GM13976 (cell line): ENCODE data around the gene CTNNA2.

Source experiments
- DNase-seq: peaks from one replicate; pipeline ENCODE4 v3.0.0; 2012; ENCODE audit warnings: low spot score
- CTCF ChIP-seq: IDR thresholded peaks from 2 replicates; pipeline ENCODE4 v1.5.1; 2012; ENCODE audit warnings: borderline replicate concordance, mild to moderate bottlenecking; ENCODE audit not compliant: insufficient read depth; ENCODE audit errors: extremely low read depth, missing control alignments, control extremely low read depth
- in situ Hi-C: fragments of 300-500 bp; cut with MboI; formaldehyde crosslinking; loops from one replicate; pipeline ENCODE4 v1.12.0; 2022; ENCODE audit warnings: low sequenced_read_pairs, mixed read lengths, inconsistent platforms; ENCODE audit not compliant: unreplicated experiment

CTNNA2 gene

GRCh38 chr2:79792090-79792489 lies 279.2 kb downstream of the CTNNA2 start:
- in situ Hi-C loops = no loop called here
- no peak for DNase-seq
- TF ChIP-seq CTCF = no peak

- in situ Hi-C loops = no loop called here
- TF ChIP-seq CTCF = no peak
Observed at GRCh38 chr2:79793006-79793405, 280.2 kb downstream of the CTNNA2 start.

GRCh38 chr2:79796641-79797040 lies 283.8 kb downstream of the CTNNA2 start:
- no peak for DNase-seq
- in situ Hi-C loops = no loop called here
- no peak for TF ChIP-seq CTCF

More at GRCh38 chr2:79793006-79793405, 280.2 kb downstream of the CTNNA2 start:
- no peak for DNase-seq

DNA sequence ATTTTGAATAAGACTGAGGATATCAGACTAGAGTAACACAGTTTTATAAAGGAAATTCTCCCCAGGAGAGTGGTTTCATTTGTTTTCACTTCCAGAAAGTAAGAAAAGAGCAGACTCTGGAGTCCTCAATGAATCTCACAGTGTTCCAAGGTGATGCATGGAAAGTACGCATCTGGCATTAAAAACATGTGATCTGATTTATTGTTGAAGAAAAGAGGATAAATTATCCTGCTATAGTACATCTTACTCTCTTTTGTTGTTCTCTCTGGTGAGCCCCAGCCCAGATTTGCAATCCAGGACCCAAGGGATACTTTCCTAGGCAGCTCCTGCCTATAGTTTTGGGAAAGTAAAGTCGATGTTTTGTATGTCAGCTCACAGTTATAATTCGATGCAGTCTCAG lies 285.9 kb downstream of the CTNNA2 start:
- in situ Hi-C loops = no loop called here
- TF ChIP-seq CTCF = no peak
- DNase-seq = no peak

DNA sequence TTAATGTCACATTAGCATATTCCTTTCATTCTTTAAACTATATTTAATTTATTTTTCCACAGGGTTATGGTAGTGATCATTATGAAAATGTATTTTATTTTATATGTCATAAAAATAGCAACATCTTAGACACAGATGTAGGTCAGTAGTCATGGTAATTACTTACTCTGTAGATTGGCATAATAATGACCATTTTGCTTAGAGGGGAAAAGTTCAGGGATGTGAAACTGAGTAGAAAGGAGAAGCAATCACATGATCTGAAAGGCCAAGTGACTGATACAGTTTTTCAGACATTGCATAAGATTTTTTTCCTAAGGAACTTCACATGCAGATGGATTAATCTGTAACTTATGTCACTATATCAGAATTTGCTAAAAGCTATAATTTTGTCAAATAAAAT lies 286.9 kb downstream of the CTNNA2 start:
- DNase-seq = no peak
- TF ChIP-seq CTCF = no peak
- in situ Hi-C loops = no loop called here

- DNase-seq = no peak
- in situ Hi-C loops = no loop called here
- TF ChIP-seq CTCF = no peak
Observed at GRCh38 chr2:79801082-79801481, 288.2 kb downstream of the CTNNA2 start.

- TF ChIP-seq CTCF = no peak
- DNase-seq = no peak
- in situ Hi-C loops = no loop called here
Observed at GRCh38 chr2:79817288-79817687, 304.4 kb downstream of the CTNNA2 start.
